Trophoblast cell (in vitro differentiated cells and primary cell): ENCODE measurements around the gene GTPBP8.
A peak's percentile ranks its signal among the peaks of the same experiment; 100 is the strongest.

ENCODE experiments used
- DNase-seq, 2 donors: peaks; one replicate each; pipeline ENCODE4 v3.0.0-alpha.2; 2016
- H2AFZ ChIP-seq: 2 replicates; pipeline ENCODE4 v1.6.1; 2013; ENCODE audit warnings: low read length, moderate library complexity, mild to moderate bottlenecking; ENCODE audit not compliant: insufficient read depth, poor library complexity
- H2AK5ac ChIP-seq: 2 replicates; pipeline ENCODE4 v1.6.1; 2013; ENCODE audit warnings: mild to moderate bottlenecking, low read length
- H2BK120ac ChIP-seq: 2 replicates; pipeline ENCODE4 v1.6.1; 2013; ENCODE audit warnings: low read length, mild to moderate bottlenecking, moderate library complexity; ENCODE audit not compliant: insufficient read depth, poor library complexity
- H2BK12ac ChIP-seq: 2 replicates; pipeline ENCODE4 v1.6.1; 2013; ENCODE audit warnings: mild to moderate bottlenecking, low read length, moderate library complexity
- H2BK5ac ChIP-seq: 2 replicates; pipeline ENCODE4 v1.6.1; 2013; ENCODE audit warnings: low read length, low read depth, moderate library complexity, mild to moderate bottlenecking; ENCODE audit not compliant: poor library complexity
- H3K14ac ChIP-seq: 2 replicates; pipeline ENCODE4 v1.6.1; 2013; ENCODE audit warnings: mild to moderate bottlenecking, low read length
- H3K18ac ChIP-seq: 2 replicates; pipeline ENCODE4 v1.6.1; 2013; ENCODE audit warnings: mild to moderate bottlenecking, low read length
- H3K23ac ChIP-seq: 2 replicates; pipeline ENCODE4 v1.6.1; 2013; ENCODE audit warnings: low read length
- H3K27ac ChIP-seq: 2 replicates; pipeline ENCODE4 v1.5.1; 2013; ENCODE audit warnings: low read depth, mild to moderate bottlenecking, inconsistent platforms, low read length, moderate library complexity
- H3K27me3 ChIP-seq: 2 replicates; pipeline ENCODE4 v1.6.1; 2013; ENCODE audit warnings: inconsistent platforms, mild to moderate bottlenecking, low read length, moderate library complexity; ENCODE audit not compliant: insufficient read depth
- H3K36me3 ChIP-seq, 2 experiments: 1 replicate in 1 of 2; 2 replicates in 1 of 2; pipeline ENCODE4 v1.6.1; 2013; ENCODE audit warnings: low read length in 2 of 2, mild to moderate bottlenecking in 2 of 2, moderate library complexity in 1 of 2; ENCODE audit not compliant: insufficient read depth in 2 of 2, control insufficient read depth in 1 of 2
- H3K4ac ChIP-seq: 2 replicates; pipeline ENCODE4 v1.6.1; 2013; ENCODE audit warnings: low read depth, mild to moderate bottlenecking, low read length, moderate library complexity
- H3K4me1 ChIP-seq, 2 experiments: 1 replicate in 1 of 2; 2 replicates in 1 of 2; pipeline ENCODE4 v1.6.1; 2013; ENCODE audit warnings: low read length in 2 of 2, mild to moderate bottlenecking in 2 of 2, moderate library complexity in 1 of 2; ENCODE audit not compliant: insufficient read depth in 2 of 2, control insufficient read depth in 1 of 2
- H3K4me2 ChIP-seq: 2 replicates; pipeline ENCODE4 v1.6.1; 2013; ENCODE audit warnings: inconsistent platforms, mild to moderate bottlenecking, low read length, moderate library complexity
- H3K4me3 ChIP-seq: 2 replicates; pipeline ENCODE4 v1.5.1; 2013; ENCODE audit warnings: mild to moderate bottlenecking, low read depth, low read length, inconsistent platforms
- H3K79me1 ChIP-seq: one replicate; pipeline ENCODE4 v1.6.1; 2013; ENCODE audit warnings: low read length
- H3K79me2 ChIP-seq: 2 replicates; pipeline ENCODE4 v1.6.1; 2013; ENCODE audit warnings: low read length, mild to moderate bottlenecking; ENCODE audit not compliant: control insufficient read depth, insufficient read depth, poor library complexity
- H3K9ac ChIP-seq: 2 replicates; pipeline ENCODE4 v1.6.1; 2013; ENCODE audit warnings: mild to moderate bottlenecking, low read length
- H3K9me3 ChIP-seq: 2 replicates; pipeline ENCODE4 v1.6.1; 2013; ENCODE audit warnings: low read depth, mild to moderate bottlenecking, control low read depth, inconsistent platforms, low read length; ENCODE audit not compliant: insufficient read depth
- H4K12ac ChIP-seq: 2 replicates; pipeline ENCODE4 v1.6.1; 2013; ENCODE audit warnings: low read depth, mild to moderate bottlenecking, low read length, moderate library complexity
- H4K8ac ChIP-seq: 2 replicates; pipeline ENCODE4 v1.6.1; 2013; ENCODE audit warnings: low read depth, mild to moderate bottlenecking, low read length, moderate library complexity
- H4K91ac ChIP-seq: one replicate; pipeline ENCODE4 v1.6.1; 2013; ENCODE audit warnings: low read depth, mild to moderate bottlenecking, low read length, moderate library complexity
- WGBS: extraction: QIAGEN DNeasy Blood & Tissue Kit; methylation state at CpG from one replicate; pipeline ENCODE4 v1.1.7; 2013; ENCODE audit warnings: missing lambda C conversion rate; ENCODE audit not compliant: insufficient read length, insufficient coverage; ENCODE audit errors: extremely low coverage; 5-methylcytosine and 5-hydroxymethylcytosine counted together

The GTPBP8 gene

GRCh38 chr3:113035387-113035982 lies 44.7 kb downstream of the GTPBP8 start:
- Histone ChIP-seq H2AFZ (peak overlapping the region; percentile 62), H4K8ac (no peak overlapping the region), H3K9ac (no peak overlapping the region), H3K4ac (no peak overlapping the region), H3K27me3 (no peaks in the 10 kb centered on the region), H3K4me1 (no peaks in the 10 kb centered on the region), H2AK5ac (no peak overlapping the region), H3K4me3 (no peak overlapping the region), H3K23ac (no peak overlapping the region), H3K14ac (no peak overlapping the region), H3K9me3 (no peaks in the 10 kb centered on the region), H2BK5ac (no peak overlapping the region), H3K18ac (no peak overlapping the region), H3K79me2 (no peaks in the 10 kb centered on the region), H3K79me1 (no peaks in the 10 kb centered on the region), H3K36me3 (no peaks in the 10 kb centered on the region), H2BK120ac (no peak overlapping the region), H4K91ac (no peak overlapping the region), H2BK12ac (no peak overlapping the region), H3K4me2 (no peak overlapping the region), H3K27ac (no peak overlapping the region), H4K12ac (no peak overlapping the region)
- whole genome bisulfite sequencing = no CpG with 5 or more reads among the region's 6 CpGs
- DNase-seq = peak; percentile 57 to 87

- H2BK12ac ChIP-seq = no peak overlapping the region
- H2AK5ac ChIP-seq = no peak overlapping the region
- H3K4me3 ChIP-seq = no peak overlapping the region
- no peak overlapping the region for H3K23ac ChIP-seq
- H3K36me3 ChIP-seq = no peaks in the 10 kb centered on the region
- no peak overlapping the region for H3K14ac ChIP-seq
- no peaks in the 10 kb centered on the region for H3K4me1 ChIP-seq
- H4K8ac ChIP-seq = no peak overlapping the region
- H4K12ac ChIP-seq = no peak overlapping the region
- H2BK5ac ChIP-seq = no peak overlapping the region
- no peaks in the 10 kb centered on the region for H3K9me3 ChIP-seq
- H4K91ac ChIP-seq = no peak overlapping the region
- DNase-seq = no peak
- H3K4ac ChIP-seq = no peak overlapping the region
- H3K4me2 ChIP-seq = no peak overlapping the region
- H3K9ac ChIP-seq = no peak overlapping the region
- no CpG with 5 or more reads among the region's 2 CpGs for WGBS
- no peaks in the 10 kb centered on the region for H3K27me3 ChIP-seq
- no peak overlapping the region for H2AFZ ChIP-seq
- H3K27ac ChIP-seq = no peak overlapping the region
- H3K18ac ChIP-seq = no peak overlapping the region
- no peaks in the 10 kb centered on the region for H3K79me1 ChIP-seq
- H3K79me2 ChIP-seq = no peaks in the 10 kb centered on the region
- no peak overlapping the region for H2BK120ac ChIP-seq
Measured at GRCh38 chr3:113038328-113038727, 47.5 kb downstream of the GTPBP8 start.

GRCh38 chr3:113039546-113039945 lies 48.8 kb downstream of the GTPBP8 start:
- Histone ChIP-seq H3K36me3 (no peaks in the 10 kb centered on the region), H3K18ac (no peak overlapping the region), H3K23ac (no peak overlapping the region), H3K27me3 (no peaks in the 10 kb centered on the region), H2BK5ac (no peak overlapping the region), H4K91ac (no peak overlapping the region), H4K12ac (no peak overlapping the region), H2BK120ac (no peak overlapping the region), H4K8ac (no peak overlapping the region), H3K14ac (no peak overlapping the region), H3K4me2 (no peak overlapping the region), H3K79me1 (no peaks in the 10 kb centered on the region), H3K4me3 (no peak overlapping the region), H2BK12ac (no peak overlapping the region), H3K79me2 (no peaks in the 10 kb centered on the region), H3K9me3 (no peaks in the 10 kb centered on the region), H2AFZ (no peak overlapping the region), H3K4ac (no peak overlapping the region), H2AK5ac (no peak overlapping the region), H3K4me1 (no peaks in the 10 kb centered on the region), H3K27ac (no peak overlapping the region), H3K9ac (no peak overlapping the region)
- no CpG with 5 or more reads among the region's 5 CpGs for WGBS
- peak; percentile 47 to 70 for DNase-seq

GRCh38 chr3:113040231-113040630 lies 49.4 kb downstream of the GTPBP8 start:
- Histone ChIP-seq H4K12ac (no peak overlapping the region), H3K36me3 (no peaks in the 10 kb centered on the region), H2AFZ (no peak overlapping the region), H3K4ac (no peak overlapping the region), H3K23ac (no peak overlapping the region), H3K27ac (no peak overlapping the region), H3K79me2 (no peaks in the 10 kb centered on the region), H2AK5ac (no peak overlapping the region), H2BK5ac (no peak overlapping the region), H3K4me1 (no peaks in the 10 kb centered on the region), H3K27me3 (no peaks in the 10 kb centered on the region), H3K9me3 (no peaks in the 10 kb centered on the region), H3K4me3 (no peak overlapping the region), H4K8ac (no peak overlapping the region), H4K91ac (no peak overlapping the region), H2BK120ac (no peak overlapping the region), H3K18ac (no peak overlapping the region), H2BK12ac (no peak overlapping the region), H3K14ac (no peak overlapping the region), H3K79me1 (no peaks in the 10 kb centered on the region), H3K4me2 (no peak overlapping the region), H3K9ac (no peak overlapping the region)
- DNase-seq = no peak
- no CpG with 5 or more reads among the region's 4 CpGs for WGBS
